CD14-positive monocyte (primary cell): ENCODE results near the gene CCL8. TPM values are rescaled to one million over a fixed set of nuclear protein-coding genes. Genes with fewer than 3 reads are reported as not detected.

Source experiments
- DNase-seq, 3 donors: peaks; one replicate each; pipeline ENCODE4 v3.0.0-alpha.2; 2011 to 2022
- H2AFZ ChIP-seq: 2 replicates; pipeline ENCODE4 v1.6.0; 2012; ENCODE audit warnings: mild to moderate bottlenecking, low read depth, low read length, inconsistent platforms; ENCODE audit not compliant: insufficient read depth, poor library complexity, severe bottlenecking
- H3K27ac ChIP-seq, 2 donors: 1 replicate in 1 of 2; 2 replicates in 1 of 2; pipeline ENCODE4 v1.5.1; 2012 to 2013; ENCODE audit warnings: low read length in 2 of 2, control low read depth in 1 of 2, inconsistent platforms in 1 of 2, low read depth in 1 of 2, mild to moderate bottlenecking in 1 of 2
- H3K27me3 ChIP-seq, 2 donors: one replicate each; pipeline versions ENCODE4 v1.6.0 to v1.6.1; 2011 to 2013; ENCODE audit warnings: low read length in 2 of 2; ENCODE audit not compliant: control insufficient read depth in 2 of 2, insufficient read depth in 2 of 2
- H3K36me3 ChIP-seq, 2 donors: replicated peaks in 1 of 2; 1 replicate in 1 of 2; 2 replicates in 1 of 2; pipeline versions ENCODE4 v1.5.1 to v1.6.1; 2012 to 2013; ENCODE audit warnings: low read length in 2 of 2, control low read depth in 1 of 2, inconsistent platforms in 1 of 2, mild to moderate bottlenecking in 1 of 2; ENCODE audit not compliant: insufficient read depth in 2 of 2, control insufficient read depth in 1 of 2
- H3K4me1 ChIP-seq, 2 donors: 1 replicate in 1 of 2; 2 replicates in 1 of 2; pipeline versions ENCODE4 v1.5.1 to v1.6.1; 2012 to 2013; ENCODE audit warnings: low read length in 2 of 2, control low read depth in 1 of 2, inconsistent platforms in 1 of 2, mild to moderate bottlenecking in 1 of 2, moderate library complexity in 1 of 2; ENCODE audit not compliant: insufficient read depth in 2 of 2, control insufficient read depth in 1 of 2
- H3K4me2 ChIP-seq: replicated peaks from 2 replicates; pipeline ENCODE3; 2012; ENCODE audit warnings: low read length, moderate library complexity, mild to moderate bottlenecking; ENCODE audit not compliant: poor library complexity, severe bottlenecking; ENCODE audit errors: extremely low read depth
- H3K4me3 ChIP-seq, 3 experiments: fragments of 200-600 bp in 1 of 3; sonication (generic) in 1 of 3; replicated peaks in 1 of 3; 1 replicate in 2 of 3; 2 replicates in 1 of 3; pipeline ENCODE4 v1.5.1; 2011 to 2013; ENCODE audit warnings: low read length in 3 of 3, mild to moderate bottlenecking in 3 of 3, control low read depth in 2 of 3, low read depth in 2 of 3, inconsistent platforms in 1 of 3, moderate library complexity in 1 of 3
- H3K79me2 ChIP-seq: 2 replicates; pipeline ENCODE4 v1.6.0; 2012; ENCODE audit warnings: mild to moderate bottlenecking, control low read depth, inconsistent platforms, low read length, moderate library complexity; ENCODE audit not compliant: insufficient read depth
- H3K9ac ChIP-seq: 2 replicates; pipeline ENCODE4 v1.6.0; 2017; ENCODE audit warnings: low read length, mild to moderate bottlenecking; ENCODE audit not compliant: insufficient read depth, poor library complexity, severe bottlenecking
- H3K9me3 ChIP-seq, 2 donors: replicated peaks in 1 of 2; 1 replicate in 1 of 2; 2 replicates in 1 of 2; pipeline versions ENCODE4 v1.5.1 to v1.6.1; 2012 to 2013; ENCODE audit warnings: low read length in 2 of 2, control low read depth in 1 of 2; ENCODE audit not compliant: control insufficient read depth in 1 of 2, insufficient read depth in 1 of 2
- H4K20me1 ChIP-seq: 2 replicates; pipeline ENCODE4 v1.6.0; 2012; ENCODE audit warnings: mild to moderate bottlenecking, low read length, control low read depth, moderate library complexity; ENCODE audit not compliant: insufficient read depth
- H3K27ac Mint-ChIP-seq, 7 donors: one replicate each; pipeline ENCODE4 v1.8.0; 2020; ENCODE audit warnings: mild to moderate bottlenecking in 7 of 7, mixed read lengths in 7 of 7, moderate library complexity in 6 of 7, inconsistent platforms in 2 of 7
- H3K27me3 Mint-ChIP-seq, 3 donors: one replicate each; pipeline ENCODE4 v1.8.0; 2021 to 2022; ENCODE audit warnings: low read depth in 3 of 3, mild to moderate bottlenecking in 3 of 3, mixed read lengths in 3 of 3, moderate library complexity in 3 of 3, inconsistent platforms in 1 of 3
- H3K36me3 Mint-ChIP-seq, 2 donors: one replicate each; pipeline ENCODE4 v1.8.0; 2020; ENCODE audit warnings: mixed read lengths in 2 of 2, inconsistent platforms in 1 of 2, mild to moderate bottlenecking in 1 of 2
- H3K4me1 Mint-ChIP-seq: one replicate; pipeline ENCODE4 v1.8.0; 2020; ENCODE audit warnings: mild to moderate bottlenecking, mixed read lengths
- H3K4me3 Mint-ChIP-seq, 2 donors: one replicate each; pipeline ENCODE4 v1.8.0; 2020; ENCODE audit warnings: mild to moderate bottlenecking in 2 of 2, mixed read lengths in 2 of 2, moderate library complexity in 1 of 2
- H3K9me3 Mint-ChIP-seq, 7 donors: one replicate each; pipeline ENCODE4 v1.8.0; 2020 to 2022; ENCODE audit warnings: mixed read lengths in 7 of 7, mild to moderate bottlenecking in 6 of 7, moderate library complexity in 6 of 7, inconsistent platforms in 2 of 7
- CTCF ChIP-seq: fragments of 200-600 bp; IDR thresholded peaks from one replicate; pipeline ENCODE4 v1.8.0; 2022; ENCODE audit warnings: antibody characterized with exemption, mild to moderate bottlenecking
- WGBS: methylation state at CpG from one replicate; pipeline ENCODE4 v1.1.5; 2013; ENCODE audit warnings: missing lambda C conversion rate; ENCODE audit not compliant: insufficient coverage; 5-methylcytosine and 5-hydroxymethylcytosine counted together
- intact Hi-C, 2 donors: fragments of 100-400 bp; cut with micrococcal nuclease; formaldehyde crosslinking; loops; one replicate each; pipeline versions ENCODE4 v1.15.0 to v1.15.1; 2023
- polyA plus RNA-seq, 3 donors: library from polyadenylated mRNA; depleted of rRNA in 1 of 3; unstranded in 2 of 3; stranded (reverse) in 1 of 3; fragments of 300-500 nt in 2 of 3; fragments of >200 nt in 1 of 3; fragmentation: Illumina TruSeq in 2 of 3; gene quantifications; 1 replicate in 2 of 3; 2 replicates in 1 of 3; pipeline ENCODE4 v1.2.3, GENCODE V29; 2012 to 2021

The CCL8 gene
- polyA plus RNA-seq, 3 donors, result 0.17 to 1.3 (median 0.98) TPM

GRCh38 chr17:34358631-34359030 is 39.4 kb downstream of the CCL8 start:
- peaks cover 0 to 5% (median 3%) of the 10 kb centered on the region in 7 donors for H3K9me3 Mint-ChIP-seq
- H3K27me3 Mint-ChIP-seq, result peaks cover 1 to 4% (median 2%) of the 10 kb centered on the region in 3 donors
- intact Hi-C loops, result loop anchor here in 1 of 2 donors (5.0 kb wide), 1 partner anchor 36 kb away; no protein-coding TSS in a partner anchor
- Histone ChIP-seq H3K9ac (no peak overlapping the region), H2AFZ (no peak overlapping the region), H3K36me3 (no peaks in the 10 kb centered on the region), H3K4me3 (no peak overlapping the region), H3K9me3 (no peaks in the 10 kb centered on the region), H3K4me2 (no peak overlapping the region), H3K27ac (no peak overlapping the region), H3K4me1 (peaks cover 10 to 21% of the 10 kb centered on the region in 2 donors), H3K79me2 (no peaks in the 10 kb centered on the region), H4K20me1 (no peaks in the 10 kb centered on the region), H3K27me3 (no peaks in the 10 kb centered on the region)
- H3K4me3 Mint-ChIP-seq, result no peak overlapping the region
- DNase-seq, result no peak
- no peak overlapping the region for H3K27ac Mint-ChIP-seq
- no peak for TF ChIP-seq CTCF
- peaks cover 27% of the 10 kb centered on the region for H3K4me1 Mint-ChIP-seq
- peaks cover 0 to 2% of the 10 kb centered on the region in 2 donors for H3K36me3 Mint-ChIP-seq
- WGBS, result 100% methylated on average over 1 of the region's 3 CpGs

- Mint-ChIP-seq H3K27me3 (peaks cover 1 to 2% (median 2%) of the 10 kb centered on the region in 3 donors), H3K4me1 (peaks cover 30% of the 10 kb centered on the region), H3K36me3 (peaks cover 0 to 2% of the 10 kb centered on the region in 2 donors), H3K27ac (no peak overlapping the region), H3K9me3 (peaks cover 0 to 1% (median 0%) of the 10 kb centered on the region in 7 donors), H3K4me3 (no peak overlapping the region)
- Histone ChIP-seq H3K9ac (no peak overlapping the region), H3K4me1 (peaks cover 12 to 24% of the 10 kb centered on the region in 2 donors), H3K36me3 (no peaks in the 10 kb centered on the region), H3K79me2 (no peaks in the 10 kb centered on the region), H3K27ac (no peak overlapping the region), H2AFZ (no peak overlapping the region), H3K27me3 (no peaks in the 10 kb centered on the region), H4K20me1 (no peaks in the 10 kb centered on the region), H3K4me2 (no peak overlapping the region), H3K4me3 (no peak overlapping the region), H3K9me3 (no peaks in the 10 kb centered on the region)
- 27% methylated on average over 5 of the region's 11 CpGs for WGBS
- intact Hi-C loops, result loop anchor here (1.0 to 10.0 kb wide), 3 partner anchors 56 to 160 kb away; partner anchors contain the start of gene CCL2 (in 1 of the 2)
- DNase-seq, result no peak
- TF ChIP-seq CTCF, result no peak
Observed at GRCh38 chr17:34360601-34361270, 41.5 kb downstream of the CCL8 start.
